Loucy (cell line): ENCODE measurements around the gene PCMTD2.

Experiments used
- EZH2phosphoT487 ChIP-seq: fragments of 200-600 bp; IDR thresholded peaks from 2 replicates; pipeline ENCODE4 v1.6.1; 2018; ENCODE audit warnings: antibody characterized with exemption, mild to moderate bottlenecking, moderate library complexity, borderline replicate concordance
- TF ChIP-seq, protein P1 (sequence below): fragments of 200-600 bp; sonication (generic); conservative IDR thresholded peaks from 2 replicates; pipeline ENCODE4 v1.5.1; 2014; ENCODE audit warnings: mild to moderate bottlenecking, antibody characterized with exemption, low read length

DNA sequence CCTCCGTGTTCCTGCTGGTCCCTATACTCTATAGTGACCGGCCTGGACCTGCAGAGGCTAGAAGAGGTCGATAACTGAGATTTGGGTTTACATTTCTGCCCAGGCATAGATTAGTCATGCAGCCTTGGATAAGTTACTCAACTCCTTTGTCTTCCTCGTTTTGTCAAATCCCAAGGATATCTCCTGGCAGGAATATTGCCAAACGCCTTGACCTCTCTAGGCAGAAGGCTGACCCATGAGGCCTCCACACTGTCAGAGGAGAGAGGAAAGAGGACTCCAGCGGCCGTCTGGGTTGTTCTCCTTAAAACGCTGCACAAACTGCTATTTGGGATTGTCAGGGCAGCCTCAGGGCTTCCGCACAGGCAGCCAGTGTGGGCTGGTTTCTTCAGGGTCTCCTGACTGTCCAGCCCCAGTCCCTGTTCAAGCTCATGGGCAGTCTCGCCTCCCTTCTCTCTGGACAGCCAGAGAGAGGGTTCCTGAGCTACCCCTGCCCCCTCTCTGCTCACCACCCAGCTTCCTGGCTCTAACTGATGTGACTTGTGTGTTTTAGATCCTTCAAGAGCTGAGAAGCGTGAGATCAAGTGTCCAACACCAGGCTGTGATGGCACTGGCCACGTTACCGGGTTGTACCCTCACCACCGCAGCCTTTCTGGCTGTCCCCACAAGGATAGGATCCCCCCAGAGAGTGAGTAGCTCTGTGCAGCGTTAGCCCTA lies 44.7 kb upstream of the PCMTD2 start:
- TF ChIP-seq, protein P1, sequence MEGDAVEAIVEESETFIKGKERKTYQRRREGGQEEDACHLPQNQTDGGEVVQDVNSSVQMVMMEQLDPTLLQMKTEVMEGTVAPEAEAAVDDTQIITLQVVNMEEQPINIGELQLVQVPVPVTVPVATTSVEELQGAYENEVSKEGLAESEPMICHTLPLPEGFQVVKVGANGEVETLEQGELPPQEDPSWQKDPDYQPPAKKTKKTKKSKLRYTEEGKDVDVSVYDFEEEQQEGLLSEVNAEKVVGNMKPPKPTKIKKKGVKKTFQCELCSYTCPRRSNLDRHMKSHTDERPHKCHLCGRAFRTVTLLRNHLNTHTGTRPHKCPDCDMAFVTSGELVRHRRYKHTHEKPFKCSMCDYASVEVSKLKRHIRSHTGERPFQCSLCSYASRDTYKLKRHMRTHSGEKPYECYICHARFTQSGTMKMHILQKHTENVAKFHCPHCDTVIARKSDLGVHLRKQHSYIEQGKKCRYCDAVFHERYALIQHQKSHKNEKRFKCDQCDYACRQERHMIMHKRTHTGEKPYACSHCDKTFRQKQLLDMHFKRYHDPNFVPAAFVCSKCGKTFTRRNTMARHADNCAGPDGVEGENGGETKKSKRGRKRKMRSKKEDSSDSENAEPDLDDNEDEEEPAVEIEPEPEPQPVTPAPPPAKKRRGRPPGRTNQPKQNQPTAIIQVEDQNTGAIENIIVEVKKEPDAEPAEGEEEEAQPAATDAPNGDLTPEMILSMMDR: no peak
- TF ChIP-seq EZH2phosphoT487: no peak
